Stimulated activated naive CD8-positive, alpha-beta T cell treated with anti-CD3 and anti-CD28 coated beads, Interleukin-15, Interleukin-2, amounts not matched to agents 100 U/mL and 50 U/mL, for 24 hours (primary cell): ENCODE results near the gene ZNRF3.

Experiments
- ATAC-seq: fragments of 150-1000 bp; cut with Tn5 transposase; one replicate; pipeline ENCODE4 v1.10.0; 2021
- DNase-seq: peaks from one replicate; pipeline ENCODE4 v3.0.0; 2021

The ZNRF3 gene

GRCh38 chr22:29090039-29090438 lies 206.7 kb downstream of the ZNRF3 start:
- no peak for DNase-seq
- ATAC-seq = no peak

- DNase-seq (no peak), ATAC-seq (no peak)
Observed at GRCh38 chr22:29092243-29092642, 208.9 kb downstream of the ZNRF3 start.

GRCh38 chr22:29093030-29093429 lies 209.7 kb downstream of the ZNRF3 start:
- DNase-seq (no peak), ATAC-seq (no peak)

- no peak for ATAC-seq
- DNase-seq = no peak
Observed at GRCh38 chr22:29093501-29094300, 210.3 kb downstream of the ZNRF3 start.

GRCh38 chr22:29095459-29095858 lies 212.1 kb downstream of the ZNRF3 start:
- DNase-seq (no peak), ATAC-seq (no peak)

GRCh38 chr22:29096736-29097669 lies 213.6 kb downstream of the ZNRF3 start:
- no peak for DNase-seq
- ATAC-seq = no peak

GRCh38 chr22:29098296-29098695 lies 214.9 kb downstream of the ZNRF3 start:
- no peak for ATAC-seq
- DNase-seq = no peak

GRCh38 chr22:29102300-29102699 lies 218.9 kb downstream of the ZNRF3 start:
- DNase-seq (no peak), ATAC-seq (no peak)

- ATAC-seq (no peak), DNase-seq (no peak)
Observed at GRCh38 chr22:29103121-29103520, 219.7 kb downstream of the ZNRF3 start.

GRCh38 chr22:29105468-29105867 lies 222.1 kb downstream of the ZNRF3 start:
- DNase-seq (no peak), ATAC-seq (no peak)

GRCh38 chr22:29106839-29107238 lies 223.5 kb downstream of the ZNRF3 start:
- DNase-seq = no peak
- ATAC-seq = no peak
